Transverse colon (tissue), 4 donors: ENCODE measurements around the gene RPS6KA4.
A peak's percentile ranks its signal among the peaks of the same experiment; 100 is the strongest.

Experiments
- EP300 ChIP-seq: sonication (generic); formaldehyde crosslinking; IDR thresholded peaks from one replicate; pipeline ENCODE4 v1.6.1; 2017; ENCODE audit warnings: antibody characterized with exemption, low read depth
- POLR2A ChIP-seq: fragments of 450-650 bp; IDR thresholded peaks from one replicate; pipeline ENCODE4 v1.6.1; 2016; ENCODE audit warnings: antibody characterized with exemption, mild to moderate bottlenecking, moderate library complexity
- POLR2AphosphoS5 ChIP-seq, 3 donors: sonication (generic); formaldehyde crosslinking; IDR thresholded peaks; one replicate each; pipeline ENCODE4 v1.6.1; 2016; ENCODE audit warnings: antibody characterized with exemption in 3 of 3
- TF ChIP-seq, protein P1 (sequence below), 5 experiments: fragments of 200-600 bp in 3 of 5; fragments of 450-650 bp in 2 of 5; sonication (generic) in 3 of 5; IDR thresholded peaks; 1 replicate in 2 of 5; 2 replicates in 3 of 5; pipeline ENCODE4 v1.5.1; 2016 to 2017; ENCODE audit warnings: antibody characterized with exemption in 5 of 5, inconsistent platforms in 3 of 5, mild to moderate bottlenecking in 2 of 5, moderate library complexity in 1 of 5

DNA sequence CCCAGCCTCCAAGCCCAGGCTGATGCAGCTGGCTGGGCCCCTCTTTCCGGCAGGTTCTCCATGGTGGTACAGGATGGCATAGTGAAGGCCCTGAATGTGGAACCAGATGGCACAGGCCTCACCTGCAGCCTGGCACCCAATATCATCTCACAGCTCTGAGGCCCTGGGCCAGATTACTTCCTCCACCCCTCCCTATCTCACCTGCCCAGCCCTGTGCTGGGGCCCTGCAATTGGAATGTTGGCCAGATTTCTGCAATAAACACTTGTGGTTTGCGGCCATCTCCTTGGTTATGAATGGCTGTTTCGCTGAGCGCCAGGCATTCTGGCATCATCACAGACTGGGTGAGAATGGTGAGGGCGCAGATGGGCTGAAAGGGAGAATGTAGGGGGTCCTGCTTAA lies 37.4 kb upstream of the RPS6KA4 start:
- TF ChIP-seq, protein P1, sequence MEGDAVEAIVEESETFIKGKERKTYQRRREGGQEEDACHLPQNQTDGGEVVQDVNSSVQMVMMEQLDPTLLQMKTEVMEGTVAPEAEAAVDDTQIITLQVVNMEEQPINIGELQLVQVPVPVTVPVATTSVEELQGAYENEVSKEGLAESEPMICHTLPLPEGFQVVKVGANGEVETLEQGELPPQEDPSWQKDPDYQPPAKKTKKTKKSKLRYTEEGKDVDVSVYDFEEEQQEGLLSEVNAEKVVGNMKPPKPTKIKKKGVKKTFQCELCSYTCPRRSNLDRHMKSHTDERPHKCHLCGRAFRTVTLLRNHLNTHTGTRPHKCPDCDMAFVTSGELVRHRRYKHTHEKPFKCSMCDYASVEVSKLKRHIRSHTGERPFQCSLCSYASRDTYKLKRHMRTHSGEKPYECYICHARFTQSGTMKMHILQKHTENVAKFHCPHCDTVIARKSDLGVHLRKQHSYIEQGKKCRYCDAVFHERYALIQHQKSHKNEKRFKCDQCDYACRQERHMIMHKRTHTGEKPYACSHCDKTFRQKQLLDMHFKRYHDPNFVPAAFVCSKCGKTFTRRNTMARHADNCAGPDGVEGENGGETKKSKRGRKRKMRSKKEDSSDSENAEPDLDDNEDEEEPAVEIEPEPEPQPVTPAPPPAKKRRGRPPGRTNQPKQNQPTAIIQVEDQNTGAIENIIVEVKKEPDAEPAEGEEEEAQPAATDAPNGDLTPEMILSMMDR (IDR thresholded peaks at IDR 0.05) = no peak
- TF ChIP-seq POLR2A (peak; percentile 76), POLR2AphosphoS5 (IDR thresholded peaks at IDR 0.05) (peak; percentile 23 to 80 (median 64)), EP300 (no peak)
